Activated naive CD8-positive, alpha-beta T cell treated with anti-CD3 and anti-CD28 coated beads, Interleukin-2, amount 50 U/mL, for 24 hours (primary cell): ENCODE results near the gene DCAF7.
A peak's percentile ranks its signal among the peaks of the same experiment; 100 is the strongest.

Source experiments
- ATAC-seq: fragments of 150-1000 bp; cut with Tn5 transposase; one replicate; pipeline ENCODE4 v1.10.0; 2021
- DNase-seq: peaks from one replicate; pipeline ENCODE4 v3.0.0; 2021
- H3K27ac Mint-ChIP-seq: one replicate; pipeline ENCODE4 v1.8.0; 2021; ENCODE audit warnings: mild to moderate bottlenecking, mixed read lengths
- H3K27me3 Mint-ChIP-seq: one replicate; pipeline ENCODE4 v1.8.0; 2021; ENCODE audit warnings: mixed read lengths
- H3K36me3 Mint-ChIP-seq: one replicate; pipeline ENCODE4 v1.8.0; 2021; ENCODE audit warnings: low read depth, mixed read lengths
- H3K4me1 Mint-ChIP-seq: one replicate; pipeline ENCODE4 v1.8.0; 2021; ENCODE audit warnings: mixed read lengths
- H3K4me3 Mint-ChIP-seq: one replicate; pipeline ENCODE4 v1.8.0; 2021; ENCODE audit warnings: mild to moderate bottlenecking, moderate library complexity, mixed read lengths
- H3K9me3 Mint-ChIP-seq: one replicate; pipeline ENCODE4 v1.8.0; 2021; ENCODE audit warnings: mixed read lengths

DCAF7 gene

GRCh38 chr17:63634816-63635215 is 84.5 kb downstream of the DCAF7 start:
- no peak overlapping the region for H3K4me3 Mint-ChIP-seq
- DNase-seq (no peak), ATAC-seq (no peak)
- peaks cover 16% of the 10 kb centered on the region for H3K36me3 Mint-ChIP-seq
- no peaks in the 10 kb centered on the region for H3K9me3 Mint-ChIP-seq
- peaks cover 18% of the 10 kb centered on the region for H3K4me1 Mint-ChIP-seq
- H3K27me3 Mint-ChIP-seq, result no peaks in the 10 kb centered on the region
- no peak overlapping the region for H3K27ac Mint-ChIP-seq

DNA sequence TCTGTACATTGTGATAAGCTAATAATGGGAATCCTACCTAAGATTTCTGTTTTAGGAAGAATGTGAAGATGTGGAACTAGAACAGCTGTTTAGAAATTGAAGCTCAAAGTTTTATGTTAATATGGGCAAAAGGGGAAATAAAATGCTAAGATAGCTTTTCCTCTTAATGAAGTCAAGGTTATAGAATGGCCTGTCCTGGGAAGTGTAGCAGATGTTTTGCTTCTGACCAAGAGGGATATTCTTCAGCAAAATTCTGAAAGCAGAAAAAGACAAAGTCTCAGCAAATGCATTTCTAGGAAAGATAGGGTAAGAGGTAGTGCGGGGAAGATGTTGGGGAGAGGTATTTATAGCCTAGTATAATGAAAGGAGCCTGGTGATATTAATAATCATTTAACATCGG is 85.0 kb downstream of the DCAF7 start:
- DNase-seq (no peak), ATAC-seq (no peak)
- Mint-ChIP-seq H3K9me3 (no peaks in the 10 kb centered on the region), H3K36me3 (peaks cover 16% of the 10 kb centered on the region), H3K4me1 (peaks cover 18% of the 10 kb centered on the region), H3K27ac (no peak overlapping the region), H3K4me3 (no peak overlapping the region), H3K27me3 (no peaks in the 10 kb centered on the region)

- H3K36me3 Mint-ChIP-seq, result peaks cover 16% of the 10 kb centered on the region
- peaks cover 18% of the 10 kb centered on the region for H3K4me1 Mint-ChIP-seq
- no peak overlapping the region for H3K4me3 Mint-ChIP-seq
- DNase-seq, result no peak
- H3K27me3 Mint-ChIP-seq, result no peaks in the 10 kb centered on the region
- no peaks in the 10 kb centered on the region for H3K9me3 Mint-ChIP-seq
- no peak for ATAC-seq
- H3K27ac Mint-ChIP-seq, result no peak overlapping the region
Observed at GRCh38 chr17:63635787-63636186, 85.5 kb downstream of the DCAF7 start.

DNA sequence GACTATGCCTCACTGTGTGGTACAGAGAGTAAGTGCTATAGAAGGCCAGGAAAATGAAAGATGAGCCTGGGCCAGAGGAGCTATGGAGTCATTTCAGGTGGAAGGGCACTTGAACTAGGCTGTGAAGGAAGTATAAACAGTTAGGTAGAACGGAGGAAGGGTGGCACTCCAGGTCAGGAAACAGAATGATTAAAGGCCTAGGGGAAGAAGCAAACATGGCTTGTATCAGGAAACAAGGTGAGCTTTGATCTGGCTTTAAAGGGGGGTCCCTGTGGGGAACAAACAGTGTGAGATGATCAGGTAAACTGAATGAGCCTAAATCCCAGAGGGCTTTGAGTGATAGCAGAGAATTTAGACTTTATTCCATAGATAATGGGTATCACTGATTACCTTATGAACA is 88.8 kb downstream of the DCAF7 start:
- H3K4me3 Mint-ChIP-seq, result no peak overlapping the region
- ATAC-seq, result peak; percentile 36

GRCh38 chr17:63640038-63640437 is 89.8 kb downstream of the DCAF7 start:
- DNase-seq (no peak), ATAC-seq (no peak)
- Mint-ChIP-seq H3K27ac (no peak overlapping the region), H3K36me3 (peaks cover 7% of the 10 kb centered on the region), H3K4me1 (peaks cover 10% of the 10 kb centered on the region), H3K9me3 (no peaks in the 10 kb centered on the region), H3K4me3 (no peak overlapping the region), H3K27me3 (no peaks in the 10 kb centered on the region)

More for the DNA sequence above, 88.8 kb downstream of the DCAF7 start:
- Mint-ChIP-seq H3K27me3 (no peaks in the 10 kb centered on the region), H3K36me3 (peaks cover 11% of the 10 kb centered on the region), H3K27ac (peak overlapping the region; percentile 7), H3K4me1 (peaks cover 13% of the 10 kb centered on the region), H3K9me3 (no peaks in the 10 kb centered on the region)
- DNase-seq, result no peak

- peaks cover 2% of the 10 kb centered on the region for H3K36me3 Mint-ChIP-seq
- no peak overlapping the region for H3K27ac Mint-ChIP-seq
- peaks cover 18% of the 10 kb centered on the region for H3K4me1 Mint-ChIP-seq
- H3K9me3 Mint-ChIP-seq, result no peaks in the 10 kb centered on the region
- DNase-seq (no peak), ATAC-seq (no peak)
- H3K4me3 Mint-ChIP-seq, result no peak overlapping the region
- no peaks in the 10 kb centered on the region for H3K27me3 Mint-ChIP-seq
Observed at GRCh38 chr17:63641692-63642448, 91.6 kb downstream of the DCAF7 start.
